Dedifferentiated amniotic fluid mesenchymal stem cell (primary cell): ENCODE results near the gene POMT2.
"Not testable (repeated sequence)": the region's sequence is repeated elsewhere in the genome, so short reads cannot be mapped to it uniquely, and the experiment has no call there.

Experiments used
- DNase-seq: peaks from one replicate; pipeline ENCODE4 v3.0.0-alpha.2; 2016; ENCODE audit errors: extremely low spot score

The POMT2 gene

GRCh38 chr14:77320238-77320935 lies at the start of gene POMT2:
Gene POMT2, minus strand, starts transcription at chr14:77320883. Its CDS starts 202 bp downstream, at chr14:77320681.
- peak; percentile 81 for DNase-seq

GRCh38 chr14:77369285-77369684 lies 48.6 kb upstream of the POMT2 start:
- DNase-seq: no peak

GRCh38 chr14:77364146-77364545 lies 43.5 kb upstream of the POMT2 start:
- no peak for DNase-seq

- DNase-seq: no peak
Measured at GRCh38 chr14:77359626-77360025, 38.9 kb upstream of the POMT2 start.

- DNase-seq: no peak
Measured at GRCh38 chr14:77356899-77357298, 36.2 kb upstream of the POMT2 start.

- no peak for DNase-seq
Measured at GRCh38 chr14:77355811-77356210, 35.1 kb upstream of the POMT2 start.

- DNase-seq: no peak
Measured at GRCh38 chr14:77353469-77354141, 32.9 kb upstream of the POMT2 start.

GRCh38 chr14:77347751-77348150 lies 27.1 kb upstream of the POMT2 start:
- DNase-seq: no peak

GRCh38 chr14:77346495-77346894 lies 25.8 kb upstream of the POMT2 start:
- no peak for DNase-seq

GRCh38 chr14:77344377-77344996 lies 23.8 kb upstream of the POMT2 start:
- DNase-seq: no peak

- no peak for DNase-seq
Measured at GRCh38 chr14:77343662-77344061, 23.0 kb upstream of the POMT2 start.

GRCh38 chr14:77342726-77343397 lies 22.2 kb upstream of the POMT2 start:
- DNase-seq: no peak

- no peak for DNase-seq
Measured at GRCh38 chr14:77340389-77340788, 19.7 kb upstream of the POMT2 start.

- DNase-seq: peak; percentile 53
Measured at GRCh38 chr14:77339407-77339806, 18.7 kb upstream of the POMT2 start.

GRCh38 chr14:77338302-77338701 lies 17.6 kb upstream of the POMT2 start:
- no peak for DNase-seq

GRCh38 chr14:77337880-77338279 lies 17.2 kb upstream of the POMT2 start:
- DNase-seq: no peak

GRCh38 chr14:77337255-77337654 lies 16.6 kb upstream of the POMT2 start:
- not testable (repeated sequence) for DNase-seq

- DNase-seq: no peak
Measured at GRCh38 chr14:77335576-77335975, 14.9 kb upstream of the POMT2 start.

GRCh38 chr14:77329872-77330271 lies 9.2 kb upstream of the POMT2 start:
- no peak for DNase-seq

GRCh38 chr14:77327111-77327510 lies 6.4 kb upstream of the POMT2 start:
- DNase-seq: no peak

GRCh38 chr14:77325746-77326094 lies 5.0 kb upstream of the POMT2 start:
- no peak for DNase-seq
